HG02870 (cell line): ENCODE results near the gene WAPL.

ENCODE experiments used
- ATAC-seq: cut with Tn5 transposase; IDR thresholded peaks from one replicate; pipeline ENCODE4 v1.9.1; 2021; ENCODE audit warnings: mild to moderate bottlenecking, moderate library complexity; ENCODE audit not compliant: unreplicated experiment

WAPL gene

DNA sequence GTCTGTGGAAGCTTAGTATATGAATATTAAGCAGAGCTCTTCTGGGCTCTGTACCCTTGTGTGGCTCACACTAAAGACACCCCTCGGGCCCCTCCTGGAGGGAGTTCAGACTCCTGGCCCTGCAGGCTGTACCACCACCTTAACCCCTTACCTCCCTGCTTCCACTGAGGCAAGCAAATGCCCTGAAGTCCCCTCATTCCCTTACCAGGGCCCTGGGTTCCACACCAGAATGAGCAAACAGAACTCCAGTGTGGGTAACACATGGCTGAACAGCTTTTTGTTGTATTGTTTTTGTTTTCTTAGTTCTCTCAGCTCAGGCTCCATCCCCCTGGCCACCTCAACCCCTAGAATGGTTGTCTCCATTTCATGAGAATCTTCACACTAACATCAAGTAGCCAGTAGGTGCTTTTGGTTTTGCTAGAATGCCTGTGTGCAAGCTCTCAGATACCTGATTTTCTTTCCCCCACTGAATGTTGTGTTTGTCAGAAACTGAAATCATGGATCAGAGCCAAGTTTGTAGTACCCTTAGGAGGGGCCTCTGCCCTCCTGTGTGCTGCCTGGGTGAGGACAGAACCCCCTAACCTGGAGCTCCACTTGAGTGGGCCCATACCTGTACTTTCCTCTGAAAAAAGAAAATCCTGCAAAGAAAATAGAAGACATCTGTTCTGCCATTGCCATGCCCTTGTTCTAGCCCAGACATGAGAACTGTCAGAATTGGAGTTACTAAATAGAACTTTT, 2.8 kb upstream of the WAPL start:
- ATAC-seq = no peak

- no peak for ATAC-seq
These were observed 1.8 kb upstream of the WAPL start for GRCh38 chr10:86523348-86523747.

GRCh38 chr10:86522510-86522855, 891 bp upstream of the WAPL start:
- no peak for ATAC-seq

DNA sequence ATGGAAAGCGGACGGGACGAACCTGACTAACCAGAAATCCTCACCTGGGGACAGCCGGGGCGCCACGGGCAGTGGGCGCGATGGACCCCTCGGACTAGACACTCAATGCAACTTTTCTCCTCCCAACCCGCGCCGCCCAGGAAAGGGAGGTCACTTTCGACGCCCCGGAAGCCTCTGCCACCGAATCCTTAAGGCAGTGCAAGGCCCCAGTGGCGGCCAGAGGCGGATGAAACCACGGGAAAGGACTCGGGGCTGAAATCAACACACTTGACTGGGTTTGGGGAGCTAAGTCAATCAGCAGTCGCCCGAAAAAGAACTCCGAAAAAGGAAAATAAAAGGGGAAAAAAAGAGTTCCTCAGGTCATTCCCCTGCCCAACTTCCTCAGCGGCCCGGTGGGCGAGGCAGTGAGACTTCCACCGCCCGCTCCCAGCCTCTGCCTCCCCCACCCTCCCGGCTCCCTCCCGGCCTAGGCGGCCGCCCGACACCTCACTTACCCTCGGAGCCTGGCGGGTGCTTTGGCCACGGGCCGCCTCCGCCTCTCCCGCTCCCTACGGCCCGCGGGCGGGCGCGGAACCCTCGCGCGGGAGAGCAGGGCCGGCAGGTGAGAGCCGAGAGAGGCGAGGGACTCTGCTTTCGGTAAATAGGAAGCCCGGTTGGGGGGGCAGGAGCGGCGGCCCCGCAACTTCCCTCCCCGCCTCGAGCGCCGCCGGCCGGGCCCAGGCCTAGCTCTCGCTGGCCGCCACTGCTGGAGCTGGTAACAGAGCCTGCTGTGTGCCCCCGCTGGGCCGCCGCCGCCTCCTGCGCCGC, 518 bp downstream of the WAPL start:
- peak; percentile 26 for ATAC-seq

DNA sequence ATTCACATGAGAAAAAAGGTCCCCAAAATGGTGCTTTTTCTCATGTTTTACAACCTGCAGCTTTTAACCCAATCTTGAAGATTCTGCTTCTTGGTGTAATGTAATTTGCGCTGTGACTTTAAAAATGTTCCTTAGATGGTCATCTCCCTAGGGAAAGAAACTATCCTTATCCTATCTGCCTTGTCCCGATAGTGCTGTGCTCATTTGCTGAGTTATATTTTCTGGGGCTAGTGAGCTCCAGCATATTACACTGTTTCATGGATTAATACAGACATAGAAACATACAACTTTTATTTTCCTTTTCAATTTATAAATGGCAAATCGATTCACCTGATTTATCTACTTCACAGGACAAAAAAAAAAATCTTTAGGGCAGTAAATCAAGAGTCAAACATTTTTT, 2.8 kb downstream of the WAPL start:
- ATAC-seq = no peak

- ATAC-seq = no peak
These were observed 9.5 kb downstream of the WAPL start for GRCh38 chr10:86512137-86512536.

DNA sequence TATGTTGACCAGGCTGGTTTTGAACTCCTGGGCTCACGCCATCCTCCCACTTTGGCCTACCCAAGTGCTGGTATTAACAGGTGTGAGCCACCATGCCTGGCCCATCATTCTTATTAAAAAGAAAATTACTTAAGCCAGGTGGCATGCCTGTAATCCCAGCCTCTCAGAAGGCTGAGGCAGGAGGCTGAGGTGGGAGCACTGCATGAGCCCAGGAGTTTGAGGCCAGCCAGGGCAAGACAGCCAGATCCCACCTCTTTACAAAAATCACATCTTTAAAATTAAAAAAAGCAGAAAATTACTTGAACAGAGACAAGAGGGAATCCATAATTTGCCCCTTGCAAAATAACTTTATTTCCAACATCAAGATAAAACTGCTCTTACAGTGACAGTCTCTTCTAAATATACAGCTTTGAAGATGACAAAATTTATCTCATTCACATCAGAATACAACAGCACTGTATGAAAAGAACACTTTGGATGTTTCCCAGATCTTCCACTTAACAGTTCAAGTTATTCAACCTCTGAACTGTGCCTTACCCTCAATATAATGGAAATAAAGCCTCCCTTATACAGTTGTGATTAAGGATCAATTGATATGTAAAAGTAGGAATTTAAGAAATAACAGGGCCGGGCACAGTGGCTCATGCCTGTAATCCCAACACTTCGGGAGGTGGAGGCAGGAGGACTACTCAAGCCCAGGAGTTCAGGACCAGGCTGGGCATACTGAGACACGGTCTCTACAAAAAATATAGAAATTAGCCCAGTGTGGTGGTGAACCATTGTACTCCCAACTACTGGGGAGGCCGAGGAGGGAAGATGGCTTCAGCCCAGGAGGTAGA, 10.3 kb downstream of the WAPL start:
- no peak for ATAC-seq

- no peak for ATAC-seq
These were observed 12.4 kb downstream of the WAPL start for GRCh38 chr10:86509145-86509544.

- no peak for ATAC-seq
These were observed 13.4 kb downstream of the WAPL start for GRCh38 chr10:86508217-86508616.

GRCh38 chr10:86506499-86506898, 15.1 kb downstream of the WAPL start:
- ATAC-seq = no peak

DNA sequence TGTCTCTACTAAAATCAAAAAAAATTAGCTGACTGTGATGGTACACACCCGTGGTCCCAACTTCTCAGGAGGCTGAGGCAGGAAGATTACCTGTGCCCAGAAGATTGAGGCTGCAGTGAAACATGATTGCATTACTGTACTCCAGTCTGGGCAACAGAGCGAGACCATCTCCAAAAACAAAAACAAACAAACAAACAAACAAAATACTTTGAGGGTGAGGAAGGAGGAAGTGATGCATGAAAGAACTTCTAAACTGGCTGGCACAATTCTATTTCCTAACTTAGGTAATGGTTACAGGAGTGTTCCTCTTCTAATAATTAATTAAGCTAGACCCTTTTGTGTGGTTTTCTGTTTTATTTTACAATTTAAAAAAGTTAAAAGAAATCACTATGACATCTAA, 15.5 kb downstream of the WAPL start:
- ATAC-seq = no peak

DNA sequence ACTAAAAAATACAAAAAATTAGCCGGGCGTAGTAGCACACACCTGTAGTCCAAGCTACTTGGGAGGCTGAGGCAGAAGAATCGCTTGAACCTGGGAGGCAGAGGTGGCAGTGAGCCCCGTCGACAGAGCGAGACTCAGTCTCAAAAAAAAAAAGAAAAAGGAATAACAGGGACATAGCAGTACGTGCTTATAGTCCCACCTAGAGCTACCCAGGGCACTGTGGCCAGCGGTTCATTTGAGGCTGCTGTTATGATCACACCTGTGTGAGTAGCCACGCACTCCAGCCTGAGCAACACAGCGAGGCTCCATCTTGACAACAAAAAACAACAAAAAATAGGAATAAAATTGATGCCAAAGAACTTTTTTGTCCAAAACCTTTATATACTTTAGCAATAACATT, 17.1 kb downstream of the WAPL start:
- no peak for ATAC-seq

DNA sequence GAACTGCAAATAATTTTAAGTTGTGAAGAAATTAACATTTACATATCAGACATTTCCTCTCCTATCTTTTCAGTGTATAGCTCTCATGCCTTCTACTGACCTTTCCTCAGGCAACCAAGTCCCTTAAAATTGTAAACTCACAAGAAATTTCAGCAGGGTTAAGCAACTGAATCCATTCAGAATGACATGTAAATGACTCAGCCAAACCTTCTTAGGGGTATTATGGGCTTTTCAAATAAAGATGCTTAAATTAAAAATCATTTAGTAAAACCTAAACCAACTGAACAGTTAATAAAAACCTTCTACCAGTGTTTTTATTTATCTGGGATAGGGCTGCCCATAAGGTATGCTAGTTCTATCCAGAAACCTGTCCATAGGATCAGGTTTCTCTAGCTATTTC, 20.7 kb downstream of the WAPL start:
- no peak for ATAC-seq

DNA sequence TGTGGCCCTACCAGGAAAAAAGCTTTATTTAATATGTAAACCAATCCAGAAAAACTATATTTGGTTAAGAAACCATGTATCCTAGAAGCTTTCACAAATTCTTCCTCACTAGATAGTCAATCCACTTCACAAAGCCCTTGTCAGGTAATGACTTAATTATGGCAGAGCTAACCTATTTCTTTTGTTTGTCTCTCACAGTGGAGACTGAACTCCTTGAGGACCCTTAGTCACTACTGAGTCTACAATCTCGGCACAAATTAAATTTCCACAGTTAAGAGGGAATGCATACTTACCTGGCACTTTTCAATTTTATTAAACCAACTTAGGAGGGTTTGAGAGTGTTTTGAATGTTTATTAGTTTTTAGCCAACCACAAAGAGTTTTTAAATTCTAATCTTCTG, 23.0 kb downstream of the WAPL start:
- ATAC-seq = no peak

DNA sequence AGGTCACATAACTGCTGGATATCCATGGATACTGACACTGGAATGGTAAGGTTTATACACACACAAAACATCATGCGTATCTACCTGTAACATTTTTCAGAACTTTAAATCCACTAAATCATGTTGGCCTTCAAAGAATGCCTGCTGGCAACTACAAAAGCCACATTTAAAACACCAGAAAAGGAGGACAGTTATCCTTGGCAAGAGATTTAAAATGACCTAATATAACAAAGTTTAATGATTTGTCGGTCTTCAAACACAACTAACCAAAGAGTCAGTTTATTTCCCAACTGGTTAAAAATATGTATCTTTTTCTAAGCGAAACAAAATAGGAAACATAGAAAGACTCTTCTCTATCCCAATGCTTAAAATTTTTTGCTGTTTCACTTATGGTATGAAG, 24.0 kb downstream of the WAPL start:
- ATAC-seq = no peak

DNA sequence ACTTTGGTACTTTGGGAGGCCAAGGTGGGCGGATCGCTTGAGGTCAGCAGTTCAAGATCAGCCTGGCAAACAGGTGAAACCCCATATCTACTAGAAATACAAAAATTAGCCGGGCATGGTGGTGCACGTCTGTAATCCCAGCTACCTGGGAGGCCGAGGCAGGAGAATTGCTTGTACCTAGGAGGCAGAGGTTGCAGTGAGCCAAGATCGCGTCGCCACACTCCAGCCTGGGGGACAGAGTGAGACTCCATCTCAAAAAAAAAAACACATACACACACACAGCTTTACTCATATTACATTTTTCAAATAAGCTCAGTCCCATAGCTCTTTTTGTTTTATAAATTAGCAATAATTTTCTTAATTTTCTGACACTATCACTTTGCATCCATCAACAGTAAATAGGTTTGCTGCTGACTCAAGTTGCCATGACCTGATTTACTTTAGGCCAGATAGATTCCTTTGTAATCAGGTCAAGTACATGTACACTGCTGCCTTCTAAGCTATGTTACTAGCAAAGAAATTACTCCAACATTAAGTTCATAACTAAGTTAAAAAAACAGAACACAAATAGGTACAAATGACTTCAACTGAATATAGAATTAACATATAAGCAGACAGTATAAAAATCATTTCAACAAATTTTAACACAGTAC, 31.5 kb downstream of the WAPL start:
- no peak for ATAC-seq

GRCh38 chr10:86489071-86489810, 32.4 kb downstream of the WAPL start:
- ATAC-seq = no peak

- ATAC-seq = peak; percentile 57
These were observed 34.7 kb downstream of the WAPL start for GRCh38 chr10:86486856-86487255.

DNA sequence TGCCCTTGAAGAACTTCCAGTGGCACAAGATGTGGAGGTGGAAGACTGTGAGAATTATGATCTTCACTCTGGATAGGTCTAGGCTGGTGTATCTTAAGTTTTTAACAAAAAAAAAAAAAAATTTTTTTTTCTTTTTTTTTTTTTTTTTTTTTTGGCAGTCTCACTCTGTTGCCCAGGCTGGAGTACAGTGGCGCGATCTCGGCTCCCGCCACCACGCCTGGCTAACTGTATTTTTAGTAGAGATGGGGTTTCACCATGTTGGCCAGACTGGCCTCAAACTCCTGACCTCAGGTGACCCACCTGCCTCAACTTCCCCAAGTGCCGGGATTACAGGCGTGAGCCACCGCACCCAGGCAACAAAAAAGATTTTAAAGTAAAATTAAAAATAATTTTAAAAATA, 37.9 kb downstream of the WAPL start:
- no peak for ATAC-seq

GRCh38 chr10:86481761-86482160, 39.8 kb downstream of the WAPL start:
- no peak for ATAC-seq
